UCSD-AML1 (cell line): Measurements from ENCODE around the gene OSBPL10.
"Not testable (repeated sequence)": the region's sequence is repeated elsewhere in the genome, so short reads cannot be mapped to it uniquely, and the experiment has no call there.

Experiments used
- DNase-seq: peaks from one replicate; lab custom pipeline; 2025; ENCODE audit not compliant: unreplicated experiment; lab: John Stamatoyannopoulos, UW

OSBPL10 gene

GRCh38 chr3:31892916-31893573, 88.0 kb downstream of the OSBPL10 start:
- DNase-seq: no peak

- DNase-seq: no peak
Observed at GRCh38 chr3:31892500-31892899, 88.6 kb downstream of the OSBPL10 start.

GRCh38 chr3:31891876-31892455, 89.1 kb downstream of the OSBPL10 start:
- DNase-seq: no peak

GRCh38 chr3:31890742-31891469, 90.2 kb downstream of the OSBPL10 start:
- no peak for DNase-seq

- no peak for DNase-seq
Observed at GRCh38 chr3:31890007-31890406, 91.1 kb downstream of the OSBPL10 start.

GRCh38 chr3:31885235-31885634, 95.8 kb downstream of the OSBPL10 start:
- no peak for DNase-seq

GRCh38 chr3:31884251-31884650, 96.8 kb downstream of the OSBPL10 start:
- DNase-seq: no peak

GRCh38 chr3:31882895-31883294, 98.2 kb downstream of the OSBPL10 start:
- no peak for DNase-seq

GRCh38 chr3:31882431-31882830, 98.6 kb downstream of the OSBPL10 start:
- no peak for DNase-seq

- DNase-seq: no peak
Observed at GRCh38 chr3:31880482-31881078, 100.5 kb downstream of the OSBPL10 start.

GRCh38 chr3:31880020-31880419, 101.0 kb downstream of the OSBPL10 start:
- DNase-seq: no peak

GRCh38 chr3:31879365-31879764, 101.7 kb downstream of the OSBPL10 start:
- no peak for DNase-seq

- DNase-seq: no peak
Observed at GRCh38 chr3:31878231-31878838, 102.7 kb downstream of the OSBPL10 start.

- no peak for DNase-seq
Observed at GRCh38 chr3:31876331-31876730, 104.7 kb downstream of the OSBPL10 start.

- DNase-seq: no peak
Observed at GRCh38 chr3:31875437-31875836, 105.6 kb downstream of the OSBPL10 start.

GRCh38 chr3:31873254-31873820, 107.7 kb downstream of the OSBPL10 start:
- no peak for DNase-seq

GRCh38 chr3:31871939-31872507, 109.0 kb downstream of the OSBPL10 start:
- no peak for DNase-seq

GRCh38 chr3:31870111-31870510, 111.0 kb downstream of the OSBPL10 start:
- DNase-seq: not testable (repeated sequence)

- no peak for DNase-seq
Observed at GRCh38 chr3:31868236-31868635, 112.8 kb downstream of the OSBPL10 start.

- no peak for DNase-seq
Observed at GRCh38 chr3:31862666-31863279, 118.3 kb downstream of the OSBPL10 start.
